ENCODE measurements around the gene CATSPERB.

CATSPERB gene

GRCh38 chr14:91647856-91648255 lies 84.0 kb downstream of the CATSPERB start:
- TF ChIP-seq EZH2phosphoT487 (IDR thresholded peaks at IDR 0.05; ENCODE audit: low read depth): no peak
- no peak for TF ChIP-seq CTCF (IDR thresholded peaks at IDR 0.05; ENCODE audit: low read depth, low read length)
- no peaks in the 10 kb centered on the region for H3K36me3 ChIP-seq (replicated peaks; ENCODE audit: low read depth, low read length)
- H3K9me3 ChIP-seq (ENCODE audit: insufficient read depth, low read length): no peaks in the 10 kb centered on the region
- H3K4me3 ChIP-seq (ENCODE audit: low read length): no peak overlapping the region
- no peak overlapping the region for H3K9ac ChIP-seq (ENCODE audit: low read length)
- H2AFZ ChIP-seq (ENCODE audit: low read depth, low read length): no peak overlapping the region
- peaks cover 4% of the 10 kb centered on the region for H3K4me1 ChIP-seq (ENCODE audit: low read length)
- no peaks in the 10 kb centered on the region for H4K20me1 ChIP-seq (ENCODE audit: insufficient read depth, low read length)
- H3K4me2 ChIP-seq (ENCODE audit: low read length): no peak overlapping the region
- H3K27me3 ChIP-seq (ENCODE audit: low read depth, low read length): no peaks in the 10 kb centered on the region
- H3K79me2 ChIP-seq (ENCODE audit: low read length): no peaks in the 10 kb centered on the region
- no peak overlapping the region for H3K27ac ChIP-seq (ENCODE audit: low read length)

GRCh38 chr14:91636604-91637003 lies 95.3 kb downstream of the CATSPERB start:
- no peaks in the 10 kb centered on the region for H3K79me2 ChIP-seq (ENCODE audit: low read length)
- no peak overlapping the region for H2AFZ ChIP-seq (ENCODE audit: low read depth, low read length)
- no peaks in the 10 kb centered on the region for H4K20me1 ChIP-seq (ENCODE audit: insufficient read depth, low read length)
- no peaks in the 10 kb centered on the region for H3K9me3 ChIP-seq (ENCODE audit: insufficient read depth, low read length)
- H3K9ac ChIP-seq (ENCODE audit: low read length): no peak overlapping the region
- H3K4me1 ChIP-seq (ENCODE audit: low read length): no peaks in the 10 kb centered on the region
- H3K27me3 ChIP-seq (ENCODE audit: low read depth, low read length): no peaks in the 10 kb centered on the region
- no peaks in the 10 kb centered on the region for H3K36me3 ChIP-seq (replicated peaks; ENCODE audit: low read depth, low read length)
- H3K27ac ChIP-seq (ENCODE audit: low read length): no peak overlapping the region
- H3K4me2 ChIP-seq (ENCODE audit: low read length): no peak overlapping the region
- no peak overlapping the region for H3K4me3 ChIP-seq (ENCODE audit: low read length)
- no peak for TF ChIP-seq CTCF (IDR thresholded peaks at IDR 0.05; ENCODE audit: low read depth, low read length)
- TF ChIP-seq EZH2phosphoT487 (IDR thresholded peaks at IDR 0.05; ENCODE audit: low read depth): no peak

GRCh38 chr14:91624757-91625156 lies 107.1 kb downstream of the CATSPERB start:
- H2AFZ ChIP-seq (ENCODE audit: low read depth, low read length): no peak overlapping the region
- no peaks in the 10 kb centered on the region for H3K36me3 ChIP-seq (replicated peaks; ENCODE audit: low read depth, low read length)
- H3K9ac ChIP-seq (ENCODE audit: low read length): no peak overlapping the region
- H3K27ac ChIP-seq (ENCODE audit: low read length): no peak overlapping the region
- no peaks in the 10 kb centered on the region for H3K79me2 ChIP-seq (ENCODE audit: low read length)
- H3K27me3 ChIP-seq (ENCODE audit: low read depth, low read length): no peaks in the 10 kb centered on the region
- H4K20me1 ChIP-seq (ENCODE audit: insufficient read depth, low read length): no peaks in the 10 kb centered on the region
- no peaks in the 10 kb centered on the region for H3K4me1 ChIP-seq (ENCODE audit: low read length)
- H3K4me3 ChIP-seq (ENCODE audit: low read length): no peak overlapping the region
- no peaks in the 10 kb centered on the region for H3K9me3 ChIP-seq (ENCODE audit: insufficient read depth, low read length)
- no peak overlapping the region for H3K4me2 ChIP-seq (ENCODE audit: low read length)
- no peak for TF ChIP-seq CTCF (IDR thresholded peaks at IDR 0.05; ENCODE audit: low read depth, low read length)
- TF ChIP-seq EZH2phosphoT487 (IDR thresholded peaks at IDR 0.05; ENCODE audit: low read depth): no peak

GRCh38 chr14:91614187-91614586 lies 117.7 kb downstream of the CATSPERB start:
- no peak overlapping the region for H3K9ac ChIP-seq (ENCODE audit: low read length)
- no peaks in the 10 kb centered on the region for H3K9me3 ChIP-seq (ENCODE audit: insufficient read depth, low read length)
- no peak overlapping the region for H3K4me2 ChIP-seq (ENCODE audit: low read length)
- peaks cover 3% of the 10 kb centered on the region; the same call in 1 of the 2 replicates for H3K4me1 ChIP-seq (ENCODE audit: low read length)
- TF ChIP-seq EZH2phosphoT487 (IDR thresholded peaks at IDR 0.05; ENCODE audit: low read depth) (no peak), CTCF (IDR thresholded peaks at IDR 0.05; ENCODE audit: low read depth, low read length) (no peak)
- no peaks in the 10 kb centered on the region for H3K79me2 ChIP-seq (ENCODE audit: low read length)
- H3K27me3 ChIP-seq (ENCODE audit: low read depth, low read length): no peaks in the 10 kb centered on the region
- H3K36me3 ChIP-seq (replicated peaks; ENCODE audit: low read depth, low read length): no peaks in the 10 kb centered on the region
- H4K20me1 ChIP-seq (ENCODE audit: insufficient read depth, low read length): no peaks in the 10 kb centered on the region
- H3K27ac ChIP-seq (ENCODE audit: low read length): no peak overlapping the region
- no peak overlapping the region for H2AFZ ChIP-seq (ENCODE audit: low read depth, low read length)
- no peak overlapping the region for H3K4me3 ChIP-seq (ENCODE audit: low read length)

All from OCI-LY3 (cell line).